ENCODE data around the gene MYO7B.
"Not testable (repeated sequence)": the region's sequence is repeated elsewhere in the genome, so short reads cannot be mapped to it uniquely, and the experiment has no call there.

MYO7B gene

DNA sequence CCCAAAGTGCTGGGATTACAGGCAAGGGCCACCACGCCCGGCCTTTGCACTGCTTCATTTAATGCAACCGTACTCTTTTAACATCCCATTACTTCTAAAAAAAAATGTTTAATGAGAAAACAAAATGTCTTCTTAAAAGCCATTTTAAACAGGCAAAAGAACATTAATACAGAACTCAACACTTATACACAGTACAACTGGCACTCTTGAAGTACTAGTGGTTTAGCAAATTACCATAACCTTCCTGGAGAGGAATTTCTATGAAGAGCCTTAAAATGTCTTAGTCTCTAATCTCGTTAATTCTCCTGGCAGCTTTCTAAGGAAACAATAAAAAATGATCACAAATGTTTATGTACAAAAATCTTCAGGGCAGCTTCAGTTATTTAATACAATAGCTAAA, 15.1 kb upstream of the MYO7B start:
- no peaks in the 10 kb centered on the region for H3K27me3 ChIP-seq (ENCODE audit: insufficient read depth, poor library complexity, severe bottlenecking)
- TF ChIP-seq, protein P1, sequence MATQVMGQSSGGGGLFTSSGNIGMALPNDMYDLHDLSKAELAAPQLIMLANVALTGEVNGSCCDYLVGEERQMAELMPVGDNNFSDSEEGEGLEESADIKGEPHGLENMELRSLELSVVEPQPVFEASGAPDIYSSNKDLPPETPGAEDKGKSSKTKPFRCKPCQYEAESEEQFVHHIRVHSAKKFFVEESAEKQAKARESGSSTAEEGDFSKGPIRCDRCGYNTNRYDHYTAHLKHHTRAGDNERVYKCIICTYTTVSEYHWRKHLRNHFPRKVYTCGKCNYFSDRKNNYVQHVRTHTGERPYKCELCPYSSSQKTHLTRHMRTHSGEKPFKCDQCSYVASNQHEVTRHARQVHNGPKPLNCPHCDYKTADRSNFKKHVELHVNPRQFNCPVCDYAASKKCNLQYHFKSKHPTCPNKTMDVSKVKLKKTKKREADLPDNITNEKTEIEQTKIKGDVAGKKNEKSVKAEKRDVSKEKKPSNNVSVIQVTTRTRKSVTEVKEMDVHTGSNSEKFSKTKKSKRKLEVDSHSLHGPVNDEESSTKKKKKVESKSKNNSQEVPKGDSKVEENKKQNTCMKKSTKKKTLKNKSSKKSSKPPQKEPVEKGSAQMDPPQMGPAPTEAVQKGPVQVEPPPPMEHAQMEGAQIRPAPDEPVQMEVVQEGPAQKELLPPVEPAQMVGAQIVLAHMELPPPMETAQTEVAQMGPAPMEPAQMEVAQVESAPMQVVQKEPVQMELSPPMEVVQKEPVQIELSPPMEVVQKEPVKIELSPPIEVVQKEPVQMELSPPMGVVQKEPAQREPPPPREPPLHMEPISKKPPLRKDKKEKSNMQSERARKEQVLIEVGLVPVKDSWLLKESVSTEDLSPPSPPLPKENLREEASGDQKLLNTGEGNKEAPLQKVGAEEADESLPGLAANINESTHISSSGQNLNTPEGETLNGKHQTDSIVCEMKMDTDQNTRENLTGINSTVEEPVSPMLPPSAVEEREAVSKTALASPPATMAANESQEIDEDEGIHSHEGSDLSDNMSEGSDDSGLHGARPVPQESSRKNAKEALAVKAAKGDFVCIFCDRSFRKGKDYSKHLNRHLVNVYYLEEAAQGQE (IDR thresholded peaks at IDR 0.05; ENCODE audit: insufficient replicate concordance, low read depth): no peak
- TF ChIP-seq, protein P2, sequence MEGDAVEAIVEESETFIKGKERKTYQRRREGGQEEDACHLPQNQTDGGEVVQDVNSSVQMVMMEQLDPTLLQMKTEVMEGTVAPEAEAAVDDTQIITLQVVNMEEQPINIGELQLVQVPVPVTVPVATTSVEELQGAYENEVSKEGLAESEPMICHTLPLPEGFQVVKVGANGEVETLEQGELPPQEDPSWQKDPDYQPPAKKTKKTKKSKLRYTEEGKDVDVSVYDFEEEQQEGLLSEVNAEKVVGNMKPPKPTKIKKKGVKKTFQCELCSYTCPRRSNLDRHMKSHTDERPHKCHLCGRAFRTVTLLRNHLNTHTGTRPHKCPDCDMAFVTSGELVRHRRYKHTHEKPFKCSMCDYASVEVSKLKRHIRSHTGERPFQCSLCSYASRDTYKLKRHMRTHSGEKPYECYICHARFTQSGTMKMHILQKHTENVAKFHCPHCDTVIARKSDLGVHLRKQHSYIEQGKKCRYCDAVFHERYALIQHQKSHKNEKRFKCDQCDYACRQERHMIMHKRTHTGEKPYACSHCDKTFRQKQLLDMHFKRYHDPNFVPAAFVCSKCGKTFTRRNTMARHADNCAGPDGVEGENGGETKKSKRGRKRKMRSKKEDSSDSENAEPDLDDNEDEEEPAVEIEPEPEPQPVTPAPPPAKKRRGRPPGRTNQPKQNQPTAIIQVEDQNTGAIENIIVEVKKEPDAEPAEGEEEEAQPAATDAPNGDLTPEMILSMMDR (IDR thresholded peaks at IDR 0.05; ENCODE audit: insufficient read depth, low read length): no peak
- TF ChIP-seq POLR2AphosphoS5 (IDR thresholded peaks at IDR 0.05; ENCODE audit: low read depth): no peak
- no peak for TF ChIP-seq GABPA (IDR thresholded peaks at IDR 0.05; ENCODE audit: low read depth)
- TF ChIP-seq SPI1 (IDR thresholded peaks at IDR 0.05; ENCODE audit: borderline replicate concordance, low read depth): no peak
- H3K27ac ChIP-seq (replicated peaks): no peak overlapping the region
- H3K4me3 ChIP-seq (replicated peaks; ENCODE audit: insufficient read depth, low read length): no peak overlapping the region
- DNase-seq (ENCODE audit: low read depth in 1 of 2, low spot score in 1 of 2): no peak

DNA sequence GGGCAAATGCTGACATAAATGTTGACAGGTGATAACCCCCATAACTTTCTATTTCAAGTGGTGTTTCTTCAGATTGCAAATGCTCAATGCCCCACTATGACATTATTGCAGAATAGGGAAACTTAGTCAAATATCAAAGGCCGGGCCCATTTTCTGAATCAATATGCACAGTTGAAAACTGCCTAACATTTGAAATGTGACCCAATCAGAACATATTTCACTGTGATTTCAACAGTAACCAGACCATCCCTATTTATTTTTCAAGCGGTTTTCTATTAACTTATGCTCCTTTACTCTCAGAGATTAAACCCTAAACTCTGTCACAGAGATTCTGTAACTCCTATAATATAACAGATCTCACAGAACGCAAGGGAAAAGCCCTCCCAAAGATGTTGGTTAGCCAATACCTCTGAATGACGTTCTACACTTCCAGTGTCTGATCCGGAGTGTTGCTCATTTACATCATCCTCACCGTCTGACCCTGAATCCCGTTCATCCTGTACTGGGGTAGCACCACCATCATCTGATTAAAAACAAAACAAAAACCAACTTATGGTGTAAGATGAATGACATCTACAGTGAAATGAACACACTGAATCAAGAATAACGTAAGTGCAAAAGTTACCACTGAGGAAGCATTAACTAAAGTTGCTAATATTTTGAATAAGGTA, 12.1 kb upstream of the MYO7B start:
- Histone ChIP-seq H3K4me3 (replicated peaks; ENCODE audit: insufficient read depth, low read length) (no peak overlapping the region), H3K27me3 (ENCODE audit: insufficient read depth, poor library complexity, severe bottlenecking) (no peaks in the 10 kb centered on the region), H3K27ac (replicated peaks) (no peak overlapping the region)
- TF ChIP-seq GABPA (IDR thresholded peaks at IDR 0.05; ENCODE audit: low read depth): no peak
- TF ChIP-seq, protein P1 (IDR thresholded peaks at IDR 0.05; ENCODE audit: insufficient replicate concordance, low read depth): no peak
- no peak for TF ChIP-seq SPI1 (IDR thresholded peaks at IDR 0.05; ENCODE audit: borderline replicate concordance, low read depth)
- TF ChIP-seq POLR2AphosphoS5 (IDR thresholded peaks at IDR 0.05; ENCODE audit: low read depth): no peak
- TF ChIP-seq, protein P2 (IDR thresholded peaks at IDR 0.05; ENCODE audit: insufficient read depth, low read length): no peak
- no peak for DNase-seq (ENCODE audit: low read depth in 1 of 2, low spot score in 1 of 2)

- H3K27me3 ChIP-seq (ENCODE audit: insufficient read depth, poor library complexity, severe bottlenecking); H3K4me3 ChIP-seq (replicated peaks; ENCODE audit: insufficient read depth, low read length); DNase-seq (ENCODE audit: low read depth in 1 of 2, low spot score in 1 of 2): not testable (repeated sequence)
- H3K27ac ChIP-seq (replicated peaks): peak overlapping the region; percentile 20; the same call in 1 of the 2 replicates
Observed at GRCh38 chr2:127524198-127524834, 11.2 kb upstream of the MYO7B start.

DNA sequence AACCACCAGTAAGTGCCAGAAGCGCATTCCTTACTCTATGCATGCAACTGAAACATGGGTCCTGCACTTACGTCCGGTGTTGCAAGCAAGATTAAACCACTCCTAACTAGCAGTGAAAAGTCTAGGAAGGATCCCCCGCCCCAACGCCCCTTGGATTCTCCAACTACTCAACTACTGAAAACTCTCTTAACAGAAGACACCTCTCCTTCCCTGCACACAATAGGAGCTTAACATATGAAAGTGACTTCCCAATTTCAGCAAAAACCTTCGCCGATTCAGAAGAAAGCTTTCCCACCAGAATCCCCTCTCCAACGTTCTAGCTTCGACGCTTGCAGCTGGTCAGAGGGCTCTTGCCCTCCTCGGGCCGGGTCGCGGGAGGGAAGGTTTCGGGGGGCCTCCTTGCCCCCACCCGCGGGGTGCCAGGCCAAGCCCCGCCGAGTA, 9.8 kb upstream of the MYO7B start:
- peak overlapping the region; percentile 97 for H3K27ac ChIP-seq (replicated peaks)
- H3K4me3 ChIP-seq (replicated peaks; ENCODE audit: insufficient read depth, low read length): peak overlapping the region; percentile 91
- no peaks in the 10 kb centered on the region for H3K27me3 ChIP-seq (ENCODE audit: insufficient read depth, poor library complexity, severe bottlenecking)
- no peak for TF ChIP-seq POLR2AphosphoS5 (IDR thresholded peaks at IDR 0.05; ENCODE audit: low read depth)
- DNase-seq (ENCODE audit: low read depth in 1 of 2, low spot score in 1 of 2): peak in 1 of 2 experiments; percentile 63
